ENCODE data around the gene ATP13A3. TPM values are rescaled to one million over a fixed set of nuclear protein-coding genes. Genes with fewer than 3 reads are reported as not detected.

ATP13A3 gene
- total and polyA plus RNA-seq, 11 donors = 26.6 to 237 (median 105) TPM

GRCh38 chr3:194505791-194506415, 19.1 kb upstream of the ATP13A3 start:
- no peak for ATAC-seq
- peaks cover 0 to 13% (median 0%) of the 10 kb centered on the region in 12 donors for H3K4me1 ChIP-seq
- no peak for TF ChIP-seq POLR2A (IDR thresholded peaks at IDR 0.05)
- TF ChIP-seq CTCF (IDR thresholded peaks at IDR 0.05) = no peak
- no peaks in the 10 kb centered on the region for H3K36me3 ChIP-seq
- no peaks in the 10 kb centered on the region for H3K27me3 ChIP-seq
- intact Hi-C loops (cut with DNase I) = no loop called here
- WGBS, 4 donors = 77 to 83% (median 80%) methylated on average over 5 of the region's 5 CpGs
- no peak for DNase-seq
- H3K4me3 ChIP-seq = no peak overlapping the region
- H3K27ac ChIP-seq = no peak overlapping the region
- H3K9me3 ChIP-seq = peaks cover 0 to 10% (median 0%) of the 10 kb centered on the region in 12 donors

GRCh38 chr3:194504861-194505260, 18.1 kb upstream of the ATP13A3 start:
- TF ChIP-seq POLR2A (IDR thresholded peaks at IDR 0.05) = no peak
- no peak for TF ChIP-seq CTCF (IDR thresholded peaks at IDR 0.05)
- intact Hi-C loops (cut with DNase I) = no loop called here
- Histone ChIP-seq H3K36me3 (no peaks in the 10 kb centered on the region), H3K27me3 (no peaks in the 10 kb centered on the region), H3K4me1 (peaks cover 0 to 13% (median 0%) of the 10 kb centered on the region in 12 donors), H3K9me3 (peaks cover 0 to 10% (median 0%) of the 10 kb centered on the region in 12 donors), H3K27ac (no peak overlapping the region), H3K4me3 (no peak overlapping the region)
- 93 to 96% (median 95%) methylated on average over 7 of the region's 7 CpGs for WGBS, 4 donors
- no peak for DNase-seq
- ATAC-seq = no peak

- Histone ChIP-seq H3K27me3 (no peaks in the 10 kb centered on the region), H3K4me3 (no peak overlapping the region), H3K36me3 (no peaks in the 10 kb centered on the region), H3K27ac (no peak overlapping the region), H3K4me1 (peaks cover 0 to 12% (median 0%) of the 10 kb centered on the region in 12 donors), H3K9me3 (peaks cover 0 to 10% (median 0%) of the 10 kb centered on the region in 12 donors)
- intact Hi-C loops (cut with DNase I) = no loop called here
- DNase-seq = no peak
- 81 to 100% (median 94%) methylated on average over 1 to 2 of the region's 2 CpGs for WGBS, 4 donors
- ATAC-seq = no peak
- no peak for TF ChIP-seq CTCF (IDR thresholded peaks at IDR 0.05)
These were observed 17.3 kb upstream of the ATP13A3 start for GRCh38 chr3:194504146-194504545.

- no peak overlapping the region for H3K4me3 ChIP-seq
- no peak overlapping the region for H3K27ac ChIP-seq
- DNase-seq (no peak), ATAC-seq (no peak)
- TF ChIP-seq POLR2A (IDR thresholded peaks at IDR 0.05) = no peak
- TF ChIP-seq CTCF (IDR thresholded peaks at IDR 0.05) = no peak
- no peaks in the 10 kb centered on the region for H3K36me3 ChIP-seq
- H3K4me1 ChIP-seq = peaks cover 0 to 4% (median 0%) of the 10 kb centered on the region in 12 donors
- peaks cover 0 to 10% (median 0%) of the 10 kb centered on the region in 12 donors for H3K9me3 ChIP-seq
- 86 to 93% (median 89%) methylated on average over 2 of the region's 2 CpGs for WGBS, 4 donors
- H3K27me3 ChIP-seq = no peaks in the 10 kb centered on the region
- intact Hi-C loops (cut with DNase I) = no loop called here
These were observed 16.3 kb upstream of the ATP13A3 start for GRCh38 chr3:194503081-194503531.

Data from heart left ventricle (tissue), 16 donors.